RWPE1 (cell line): ENCODE measurements around the gene TRIM28.

Source experiments
- CTCF ChIA-PET: fragments of 350-600 bp; sonication (Branson Sonifier 250); formaldehyde crosslinking; extraction: SDS; loops from one replicate; lab custom pipeline; 2021; lab: Yijun Ruan, JAX
- POLR2A ChIA-PET: fragments of 400-600 bp; formaldehyde crosslinking; extraction: SDS; loops from one replicate; lab custom pipeline; 2020; ENCODE audit warnings: antibody characterized with exemption; ENCODE audit not compliant: low non-redundant PET; lab: Yijun Ruan, JAX
- DNase-seq: peaks from one replicate; pipeline ENCODE4 v3.0.0; 2012; ENCODE audit warnings: low spot score
- H3K27ac ChIP-seq: fragments of 450-650 bp; 2 replicates; pipeline ENCODE4 v1.5.1; 2017
- CTCF ChIP-seq: fragments of 450-650 bp; conservative IDR thresholded peaks from 2 replicates; pipeline ENCODE4 v1.5.1; 2017; ENCODE audit warnings: low read depth, mild to moderate bottlenecking

The TRIM28 gene

GRCh38 chr19:58568453-58569130 lies 24.7 kb downstream of the TRIM28 start:
- peak overlapping the region; percentile 21 for H3K27ac ChIP-seq
- CTCF ChIA-PET = no interaction called here
- DNase-seq = no peak
- no peak for TF ChIP-seq CTCF
- POLR2A ChIA-PET = no interaction called here

- TF ChIP-seq CTCF = no peak
- no peak for DNase-seq
- ChIA-PET CTCF (no interaction called here), POLR2A (no interaction called here)
- peak overlapping the region; percentile 21 for H3K27ac ChIP-seq
These were observed 25.5 kb downstream of the TRIM28 start for GRCh38 chr19:58569191-58569942.

GRCh38 chr19:58569943-58570670 lies 26.2 kb downstream of the TRIM28 start:
- peak overlapping the region; percentile 21; the same call in 1 of the 2 replicates for H3K27ac ChIP-seq
- ChIA-PET CTCF (no interaction called here), POLR2A (no interaction called here)
- TF ChIP-seq CTCF = no peak
- no peak for DNase-seq

GRCh38 chr19:58570770-58571574 lies 27.1 kb downstream of the TRIM28 start:
- TF ChIP-seq CTCF = no peak
- no peak for DNase-seq
- POLR2A ChIA-PET = no interaction called here
- peak overlapping the region; percentile 96 for H3K27ac ChIP-seq
- CTCF ChIA-PET = no interaction called here

GRCh38 chr19:58571575-58571947 lies 27.7 kb downstream of the TRIM28 start:
- ChIA-PET CTCF (no interaction called here), POLR2A (no interaction called here)
- H3K27ac ChIP-seq = peak overlapping the region; percentile 96
- no peak for DNase-seq
- TF ChIP-seq CTCF = no peak
